ENCODE data around the gene ZNF74. TPM values are rescaled to one million over a fixed set of nuclear protein-coding genes. Genes with fewer than 3 reads are reported as not detected.
"Not testable (repeated sequence)": the region's sequence is repeated elsewhere in the genome, so short reads cannot be mapped to it uniquely, and the experiment has no call there.

ZNF74 gene
- total RNA-seq, 2 donors from 2014 or later: 6.4 to 10.0 TPM

DNA sequence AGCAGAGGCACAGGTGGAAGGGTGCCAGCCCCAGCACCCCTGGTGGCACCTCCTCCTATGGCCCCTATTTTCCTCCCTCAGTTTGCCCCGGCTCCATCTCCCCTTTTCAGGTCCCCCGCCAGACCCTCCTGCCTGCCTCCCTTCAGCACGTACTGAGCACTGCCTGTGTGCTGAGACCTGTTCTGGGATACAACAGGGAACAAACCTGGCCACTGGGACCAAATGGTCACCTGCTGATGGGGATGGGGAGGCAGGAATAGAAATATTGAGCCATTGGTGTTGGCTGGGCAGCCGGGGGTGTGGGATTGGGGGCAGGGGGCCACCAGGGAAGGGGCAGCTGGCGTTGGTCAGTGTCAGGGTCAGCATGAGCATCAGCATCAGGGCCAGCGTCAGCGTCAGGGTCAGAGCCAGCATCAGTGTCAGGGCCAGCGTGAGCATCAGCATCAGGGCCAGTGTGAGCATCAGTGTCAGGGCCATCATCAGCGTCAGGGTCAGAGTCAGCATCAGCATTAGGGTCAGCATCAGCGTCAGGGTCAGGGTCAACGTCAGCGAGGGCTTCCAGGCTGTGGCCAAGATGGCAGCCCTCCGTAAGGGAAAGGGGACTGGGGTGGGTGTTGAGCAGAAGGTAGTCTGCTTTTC is 7.5 kb downstream of the ZNF74 start:
- peaks cover 5% of the 10 kb centered on the region for H3K4me1 Mint-ChIP-seq
- peaks cover 12% of the 10 kb centered on the region for H3K36me3 Mint-ChIP-seq (ENCODE audit: low read depth)
- no peaks in the 10 kb centered on the region for H3K9me3 Mint-ChIP-seq
- H3K4me3 Mint-ChIP-seq: no peak overlapping the region
- ATAC-seq (replicated peaks): no peak
- no peaks in the 10 kb centered on the region for H3K27me3 Mint-ChIP-seq
- H3K27ac Mint-ChIP-seq: no peak overlapping the region

DNA sequence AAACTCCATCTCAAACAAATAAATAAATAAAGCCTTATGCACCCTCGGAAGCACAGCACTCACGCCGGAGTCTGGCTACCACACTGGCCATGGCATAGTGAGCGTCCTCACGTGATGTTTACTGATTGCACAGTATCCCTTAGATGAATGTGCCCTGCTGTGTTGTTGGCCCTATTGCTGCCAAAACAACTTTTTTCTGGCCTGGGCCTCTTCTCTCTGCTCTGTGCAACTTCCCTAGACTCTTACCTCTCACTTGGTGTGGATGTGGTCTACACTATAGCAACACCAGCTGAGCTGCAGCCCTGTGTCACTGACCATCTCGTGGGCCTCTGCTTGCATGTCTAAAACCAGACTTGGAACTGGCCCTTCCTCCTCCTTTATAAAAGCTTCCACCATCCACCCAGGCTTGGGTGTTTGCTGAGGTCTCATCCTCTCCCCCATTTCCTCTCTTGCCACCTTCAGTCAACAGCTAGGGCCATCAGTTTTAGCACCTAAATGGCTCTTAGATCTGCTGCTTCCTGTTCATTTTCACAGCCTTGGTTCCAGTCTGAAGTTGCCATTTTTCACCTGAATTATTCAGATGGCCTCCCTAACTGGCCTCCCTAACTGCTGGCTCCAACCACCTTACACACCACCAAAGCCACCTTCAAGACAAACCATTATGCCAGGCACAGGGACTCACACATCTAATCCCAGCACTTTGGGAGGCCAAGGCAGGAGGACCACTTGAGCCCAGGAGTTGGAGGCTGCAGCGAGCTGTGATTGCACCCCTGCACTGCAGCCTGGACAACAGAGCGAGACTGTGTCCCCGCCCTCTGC is 9.2 kb downstream of the ZNF74 start:
- Mint-ChIP-seq H3K9me3 (no peaks in the 10 kb centered on the region), H3K36me3 (ENCODE audit: low read depth) (peaks cover 15% of the 10 kb centered on the region), H3K4me3 (no peak overlapping the region), H3K4me1 (peaks cover 5% of the 10 kb centered on the region), H3K27ac (no peak overlapping the region), H3K27me3 (no peaks in the 10 kb centered on the region)
- no peak for ATAC-seq (replicated peaks)

- no peaks in the 10 kb centered on the region for H3K9me3 Mint-ChIP-seq
- H3K36me3 Mint-ChIP-seq (ENCODE audit: low read depth): peaks cover 15% of the 10 kb centered on the region
- H3K4me3 Mint-ChIP-seq: no peak overlapping the region
- no peaks in the 10 kb centered on the region for H3K27me3 Mint-ChIP-seq
- no peak for ATAC-seq (replicated peaks)
- H3K4me1 Mint-ChIP-seq: peaks cover 5% of the 10 kb centered on the region
- H3K27ac Mint-ChIP-seq: no peak overlapping the region
These were observed 9.8 kb downstream of the ZNF74 start for GRCh38 chr22:20403779-20404140.

- H3K36me3 Mint-ChIP-seq (ENCODE audit: low read depth): peaks cover 15% of the 10 kb centered on the region
- H3K27ac Mint-ChIP-seq: no peak overlapping the region
- no peak for ATAC-seq (replicated peaks)
- no peaks in the 10 kb centered on the region for H3K9me3 Mint-ChIP-seq
- peaks cover 5% of the 10 kb centered on the region for H3K4me1 Mint-ChIP-seq
- H3K4me3 Mint-ChIP-seq: no peak overlapping the region
- no peaks in the 10 kb centered on the region for H3K27me3 Mint-ChIP-seq
These were observed 10.9 kb downstream of the ZNF74 start for GRCh38 chr22:20404881-20405280.

GRCh38 chr22:20405291-20405930 is 11.5 kb downstream of the ZNF74 start:
- no peak for ATAC-seq (replicated peaks)
- H3K36me3 Mint-ChIP-seq (ENCODE audit: low read depth): peaks cover 15% of the 10 kb centered on the region
- peaks cover 5% of the 10 kb centered on the region for H3K4me1 Mint-ChIP-seq
- no peaks in the 10 kb centered on the region for H3K27me3 Mint-ChIP-seq
- H3K9me3 Mint-ChIP-seq: no peaks in the 10 kb centered on the region
- H3K4me3 Mint-ChIP-seq: no peak overlapping the region
- H3K27ac Mint-ChIP-seq: no peak overlapping the region

DNA sequence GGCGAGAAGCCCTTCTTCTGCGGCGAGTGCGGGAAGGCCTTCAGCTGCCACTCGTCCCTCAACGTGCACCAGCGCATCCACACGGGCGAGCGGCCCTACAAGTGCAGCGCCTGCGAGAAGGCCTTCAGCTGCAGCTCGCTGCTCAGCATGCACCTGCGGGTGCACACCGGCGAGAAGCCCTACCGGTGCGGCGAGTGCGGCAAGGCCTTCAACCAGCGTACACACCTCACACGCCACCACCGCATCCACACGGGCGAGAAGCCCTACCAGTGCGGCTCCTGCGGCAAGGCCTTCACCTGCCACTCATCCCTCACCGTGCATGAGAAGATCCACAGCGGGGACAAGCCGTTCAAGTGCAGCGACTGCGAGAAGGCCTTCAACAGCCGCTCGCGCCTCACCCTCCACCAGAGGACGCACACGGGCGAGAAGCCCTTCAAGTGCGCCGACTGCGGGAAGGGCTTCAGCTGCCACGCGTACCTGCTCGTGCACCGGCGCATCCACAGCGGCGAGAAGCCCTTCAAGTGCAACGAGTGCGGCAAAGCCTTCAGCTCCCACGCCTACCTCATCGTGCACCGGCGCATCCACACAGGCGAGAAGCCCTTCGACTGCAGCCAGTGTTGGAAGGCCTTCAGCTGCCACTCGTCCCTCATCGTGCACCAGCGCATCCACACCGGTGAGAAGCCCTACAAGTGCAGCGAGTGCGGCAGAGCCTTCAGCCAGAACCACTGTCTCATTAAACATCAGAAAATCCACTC is 12.2 kb downstream of the ZNF74 start:
- Mint-ChIP-seq H3K4me1 (peaks cover 5% of the 10 kb centered on the region), H3K27ac (no peak overlapping the region), H3K4me3 (no peak overlapping the region), H3K27me3 (no peaks in the 10 kb centered on the region), H3K36me3 (ENCODE audit: low read depth) (peaks cover 15% of the 10 kb centered on the region), H3K9me3 (no peaks in the 10 kb centered on the region)
- no peak for ATAC-seq (replicated peaks)

DNA sequence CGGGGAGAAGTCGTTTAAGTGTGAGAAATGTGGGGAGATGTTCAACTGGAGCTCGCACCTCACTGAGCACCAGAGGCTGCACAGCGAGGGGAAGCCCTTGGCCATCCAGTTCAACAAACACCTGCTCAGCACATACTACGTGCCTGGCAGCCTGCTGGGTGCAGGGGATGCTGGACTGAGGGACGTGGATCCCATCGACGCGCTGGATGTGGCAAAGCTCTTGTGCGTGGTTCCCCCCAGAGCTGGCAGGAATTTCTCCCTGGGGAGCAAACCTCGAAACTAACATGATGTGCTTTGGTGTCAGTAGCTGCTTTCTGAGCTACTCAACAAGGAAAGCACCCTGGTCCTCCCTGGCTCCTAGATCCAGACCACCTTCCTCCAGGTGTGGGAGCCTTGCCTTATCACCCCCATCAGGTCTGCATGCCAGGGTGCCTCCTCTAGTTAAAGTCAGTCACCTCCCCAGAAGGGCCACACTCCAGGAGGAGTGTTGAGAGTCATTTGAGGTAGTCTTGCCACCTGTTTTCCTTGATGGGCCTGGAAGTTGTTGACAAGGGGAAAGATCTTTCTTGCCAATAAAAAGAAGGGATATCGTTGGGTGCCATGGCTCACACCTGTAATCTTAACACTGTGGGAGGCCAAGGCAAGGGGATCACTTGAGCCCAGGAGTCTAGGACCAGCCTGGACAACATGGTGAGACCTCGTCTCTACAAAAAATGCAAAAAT is 12.9 kb downstream of the ZNF74 start:
- no peaks in the 10 kb centered on the region for H3K27me3 Mint-ChIP-seq
- peaks cover 15% of the 10 kb centered on the region for H3K36me3 Mint-ChIP-seq (ENCODE audit: low read depth)
- H3K4me1 Mint-ChIP-seq: peaks cover 5% of the 10 kb centered on the region
- ATAC-seq (replicated peaks): no peak
- no peak overlapping the region for H3K4me3 Mint-ChIP-seq
- H3K9me3 Mint-ChIP-seq: no peaks in the 10 kb centered on the region
- no peak overlapping the region for H3K27ac Mint-ChIP-seq

DNA sequence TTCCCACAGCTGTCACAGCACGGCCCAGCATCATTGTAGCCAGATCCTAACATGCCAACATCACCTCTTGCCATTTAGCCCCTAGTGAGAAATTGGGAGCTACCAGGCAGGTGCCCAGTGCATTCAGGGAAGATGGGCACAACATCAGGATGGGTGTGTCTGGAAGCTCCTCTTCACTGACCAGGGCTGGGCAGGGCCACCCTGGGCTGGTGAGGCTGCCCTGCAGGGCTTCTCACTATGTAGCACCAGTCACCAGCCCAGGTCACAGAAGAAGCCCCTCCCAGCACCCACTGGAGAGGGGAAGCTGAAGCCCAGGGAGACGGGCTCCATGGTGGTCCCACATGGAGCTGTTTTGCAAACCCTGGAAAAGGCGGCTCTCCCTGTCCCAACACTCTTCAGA is 13.9 kb downstream of the ZNF74 start:
- H3K27ac Mint-ChIP-seq: no peak overlapping the region
- H3K36me3 Mint-ChIP-seq (ENCODE audit: low read depth): peaks cover 14% of the 10 kb centered on the region
- H3K4me1 Mint-ChIP-seq: peaks cover 5% of the 10 kb centered on the region
- H3K9me3 Mint-ChIP-seq: no peaks in the 10 kb centered on the region
- H3K4me3 Mint-ChIP-seq: no peak overlapping the region
- H3K27me3 Mint-ChIP-seq: no peaks in the 10 kb centered on the region
- no peak for ATAC-seq (replicated peaks)

- ATAC-seq (replicated peaks): no peak
- Mint-ChIP-seq H3K36me3 (ENCODE audit: low read depth) (peaks cover 6% of the 10 kb centered on the region), H3K9me3 (no peaks in the 10 kb centered on the region), H3K4me1 (no peaks in the 10 kb centered on the region), H3K27me3 (no peaks in the 10 kb centered on the region), H3K4me3 (no peak overlapping the region), H3K27ac (no peak overlapping the region)
These were observed 14.9 kb downstream of the ZNF74 start for GRCh38 chr22:20408891-20409290.

DNA sequence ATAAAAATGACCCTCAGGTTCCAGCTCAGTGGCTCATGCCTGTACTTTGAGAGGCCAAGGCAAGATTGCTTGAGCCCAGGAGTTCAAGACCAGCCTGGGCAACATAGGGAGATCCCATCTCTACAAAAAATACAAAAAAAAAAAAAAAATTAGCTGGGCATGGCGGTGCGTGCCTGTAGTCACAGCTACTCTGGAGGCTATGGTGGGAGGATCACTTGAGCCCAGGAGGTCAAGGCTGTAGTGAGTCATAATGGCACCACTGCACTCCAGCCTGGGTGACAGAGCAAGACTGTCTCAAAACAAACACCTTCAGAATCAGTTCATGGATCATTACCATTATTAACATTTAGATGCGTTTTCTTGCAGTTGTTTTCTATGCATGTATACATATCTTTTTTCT is 15.4 kb downstream of the ZNF74 start:
- H3K27me3 Mint-ChIP-seq; ATAC-seq (replicated peaks); H3K9me3 Mint-ChIP-seq; H3K4me3 Mint-ChIP-seq; H3K4me1 Mint-ChIP-seq; H3K27ac Mint-ChIP-seq; H3K36me3 Mint-ChIP-seq (ENCODE audit: low read depth): not testable (repeated sequence)

GRCh38 chr22:20412474-20413216 is 18.7 kb downstream of the ZNF74 start:
- Mint-ChIP-seq H3K27me3 (no peaks in the 10 kb centered on the region), H3K9me3 (no peaks in the 10 kb centered on the region), H3K4me3 (no peak overlapping the region), H3K27ac (no peak overlapping the region), H3K36me3 (ENCODE audit: low read depth) (no peaks in the 10 kb centered on the region), H3K4me1 (no peaks in the 10 kb centered on the region)
- no peak for ATAC-seq (replicated peaks)

- no peaks in the 10 kb centered on the region for H3K27me3 Mint-ChIP-seq
- no peaks in the 10 kb centered on the region for H3K9me3 Mint-ChIP-seq
- no peak overlapping the region for H3K27ac Mint-ChIP-seq
- no peak for ATAC-seq (replicated peaks)
- no peak overlapping the region for H3K4me3 Mint-ChIP-seq
- no peaks in the 10 kb centered on the region for H3K36me3 Mint-ChIP-seq (ENCODE audit: low read depth)
- H3K4me1 Mint-ChIP-seq: no peaks in the 10 kb centered on the region
These were observed 19.5 kb downstream of the ZNF74 start for GRCh38 chr22:20413217-20414058.

GRCh38 chr22:20414059-20414440 is 20.1 kb downstream of the ZNF74 start:
- Mint-ChIP-seq H3K4me1 (no peaks in the 10 kb centered on the region), H3K9me3 (no peaks in the 10 kb centered on the region), H3K27ac (no peak overlapping the region), H3K36me3 (ENCODE audit: low read depth) (no peaks in the 10 kb centered on the region), H3K4me3 (no peak overlapping the region), H3K27me3 (no peaks in the 10 kb centered on the region)
- ATAC-seq (replicated peaks): no peak

All from activated T-helper 17 cell treated with anti-CD3 and anti-CD28 coated beads, Interleukin-2, amount 50 U/mL, for 72 hours (primary cell).